HEK293T (cell line): ENCODE results near the gene DKK2.

ENCODE experiments used
- ARNT ChIP-seq: fragments of 450-650 bp; IDR thresholded peaks from 2 replicates; pipeline ENCODE4 v1.6.1; 2017; ENCODE audit warnings: mild to moderate bottlenecking
- BHLHE40 ChIP-seq: fragments of 450-650 bp; IDR thresholded peaks from 2 replicates; pipeline ENCODE4 v1.6.1; 2016; ENCODE audit warnings: mild to moderate bottlenecking, moderate library complexity, borderline replicate concordance
- FOXM1 ChIP-seq: fragments of 450-650 bp; IDR thresholded peaks from 2 replicates; pipeline ENCODE4 v1.6.1; 2017; ENCODE audit warnings: mild to moderate bottlenecking, borderline replicate concordance
- SP1 ChIP-seq: fragments of 450-650 bp; IDR thresholded peaks from 2 replicates; pipeline ENCODE4 v1.6.1; 2017
- TARDBP ChIP-seq: fragments of 450-650 bp; IDR thresholded peaks from 2 replicates; pipeline ENCODE4 v1.6.1; 2016
- ZNF384 ChIP-seq: fragments of 450-650 bp; IDR thresholded peaks from 2 replicates; pipeline ENCODE4 v1.6.1; 2016

GRCh38 chr4:107066621-107067020, 30.5 kb upstream of the DKK2 start:
- TF ChIP-seq ARNT = no peak
- no peak for TF ChIP-seq FOXM1
- no peak for TF ChIP-seq ZNF384
- TF ChIP-seq BHLHE40 = no peak
- TF ChIP-seq TARDBP = no peak
- no peak for TF ChIP-seq SP1
